ENCODE results near the gene KNDC1.
A peak's percentile ranks its signal among the peaks of the same experiment; 100 is the strongest.

KNDC1 gene

DNA sequence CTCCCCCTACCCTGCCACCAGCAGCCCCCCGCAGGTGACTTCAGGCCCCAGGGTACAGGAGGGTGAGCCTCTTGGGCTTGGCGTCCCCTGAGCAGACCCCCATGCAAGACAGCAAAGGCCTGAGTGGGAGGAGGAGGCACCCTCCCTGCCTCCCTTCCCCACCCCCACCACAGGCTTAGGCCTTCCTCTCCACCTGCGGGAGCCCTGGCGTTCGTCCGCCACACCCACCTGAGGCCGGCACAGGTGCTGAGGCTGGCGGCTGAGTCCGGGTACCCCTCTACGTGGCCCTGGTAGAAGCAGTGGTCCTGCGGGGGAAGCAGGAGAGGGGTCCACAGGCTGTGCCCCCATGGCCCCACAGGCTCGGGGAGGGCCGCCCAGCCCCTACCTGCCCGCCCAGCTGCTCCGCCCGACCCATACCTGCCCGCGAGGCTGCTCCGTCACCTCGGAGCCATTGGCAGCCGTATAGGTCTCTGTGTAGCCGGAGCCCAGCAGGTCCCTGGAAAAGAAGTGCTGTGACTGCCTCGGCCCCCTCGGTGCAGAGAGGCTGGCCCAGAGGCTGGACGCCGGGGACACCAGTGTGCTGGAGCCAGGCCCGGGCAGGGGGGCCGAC lies 113.6 kb downstream of the KNDC1 start:
- in situ Hi-C loops (cut with MboI; ENCODE audit: low pct_unique_long_range_greater_than_20kb, low sequenced_read_pairs), result no loop called here
- DNase-seq, result no peak

DNA sequence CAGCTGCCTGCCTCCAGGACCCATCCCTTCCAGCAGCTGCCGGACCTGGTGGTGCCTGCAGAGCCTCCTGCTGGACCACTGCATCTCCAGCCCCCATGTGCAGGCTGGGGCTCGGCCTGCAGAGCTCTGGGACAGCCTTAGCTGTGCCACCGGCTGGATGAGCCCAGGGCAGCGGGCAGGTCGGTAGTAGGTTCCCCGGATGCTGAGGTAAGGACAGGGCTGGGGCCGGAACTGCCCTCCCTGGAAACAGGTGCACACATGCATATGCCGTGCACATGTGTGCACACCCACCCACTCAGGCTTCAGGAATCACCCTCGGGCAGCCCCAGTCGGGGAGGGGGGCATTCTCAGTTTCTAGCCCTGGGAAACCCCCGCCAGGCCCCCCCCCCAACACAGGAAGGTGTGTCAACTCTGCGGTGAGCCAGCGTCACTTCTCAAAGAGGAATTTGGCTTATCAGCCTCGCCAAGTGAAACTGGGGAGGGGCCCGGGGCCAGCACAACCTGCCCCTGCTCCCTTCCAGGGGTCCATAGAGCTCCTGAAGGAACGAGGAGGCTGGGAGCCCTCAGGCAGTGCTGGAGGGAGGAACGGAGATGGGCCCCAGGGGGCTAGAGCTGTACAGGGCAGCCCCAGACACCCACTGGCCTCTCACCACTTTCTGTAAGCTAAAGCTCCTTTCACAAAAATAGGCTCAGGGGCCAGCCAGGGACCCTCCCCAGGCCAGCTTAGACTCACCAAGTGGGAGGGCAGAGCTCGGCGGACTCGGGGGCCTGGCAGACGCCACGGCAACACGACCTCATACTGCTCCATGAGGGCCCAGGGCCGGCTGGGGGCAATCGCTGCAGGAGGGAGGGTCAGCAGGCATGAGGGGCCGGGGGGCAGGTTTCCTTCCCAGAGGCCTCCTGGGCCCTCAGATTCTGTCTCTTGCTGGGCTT lies 115.0 kb downstream of the KNDC1 start:
- peak; percentile 73 for DNase-seq
- in situ Hi-C loops (cut with MboI; ENCODE audit: low pct_unique_long_range_greater_than_20kb, low sequenced_read_pairs), result no loop called here

DNA sequence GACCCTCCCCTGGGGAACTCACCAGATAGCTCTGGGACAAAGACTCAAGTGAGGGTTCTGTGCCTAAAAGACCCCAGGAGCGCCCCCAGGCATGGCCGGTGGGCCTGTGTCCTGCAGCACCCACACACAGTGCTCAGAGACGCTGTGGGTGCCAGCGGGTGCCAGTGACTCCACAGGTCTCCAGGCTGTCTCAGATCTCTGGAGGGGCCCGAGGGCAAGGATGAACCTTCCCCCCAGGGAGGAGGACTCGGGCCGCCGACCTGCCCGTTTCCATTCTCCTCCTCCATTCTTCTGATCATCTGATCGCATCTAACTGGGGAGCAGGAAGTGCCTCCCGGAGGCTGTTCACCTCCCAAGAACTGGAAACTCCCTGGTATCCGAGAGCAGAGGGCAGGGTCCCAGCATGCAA lies 115.7 kb downstream of the KNDC1 start:
- no peak for DNase-seq
- in situ Hi-C loops (cut with MboI; ENCODE audit: low pct_unique_long_range_greater_than_20kb, low sequenced_read_pairs), result no loop called here

Data from KBM-7 (cell line).